K562 (cell line): Measurements from ENCODE around the gene HDAC5. TPM values are rescaled to one million over a fixed set of nuclear protein-coding genes. Genes with fewer than 3 reads are reported as not detected.

ENCODE experiments used
- ARID3A ChIP-seq: IDR thresholded peaks from 2 replicates; pipeline ENCODE4 v1.6.1; 2012; ENCODE audit warnings: low read depth, low read length, improper control_type of control experiment, borderline replicate concordance
- CCNT2 ChIP-seq: IDR thresholded peaks from 2 replicates; pipeline ENCODE4 v1.6.1; 2011; ENCODE audit warnings: borderline replicate concordance, low read depth, mild to moderate bottlenecking, moderate library complexity, mixed read lengths, low read length; ENCODE audit not compliant: insufficient read length; ENCODE audit errors: extremely low read depth
- ELF1 ChIP-seq: fragments of 200-800 bp; sonication (Bioruptor generic); IDR thresholded peaks from 2 replicates; pipeline ENCODE4 v1.6.1; 2016; ENCODE audit warnings: missing genetic modification characterization, missing compliant biosample characterization
- FOXK2 ChIP-seq, 2 experiments: fragments of 450-650 bp; IDR thresholded peaks in 1 of 2; conservative IDR thresholded peaks in 1 of 2; 2 replicates each; pipeline ENCODE4 v1.6.1; 2016; ENCODE audit warnings: low read depth in 2 of 2, mild to moderate bottlenecking in 1 of 2
- FOXM1 ChIP-seq, 2 experiments: fragments of 450-650 bp in 1 of 2; sonication (generic) in 1 of 2; formaldehyde crosslinking in 1 of 2; IDR thresholded peaks; 2 replicates each; pipeline versions ENCODE4 v1.6.1 to v1.9.0; 2017 to 2022; ENCODE audit warnings: low read depth in 2 of 2, mild to moderate bottlenecking in 2 of 2, missing genetic modification reagents in 1 of 2, moderate library complexity in 1 of 2
- HNRNPUL1 ChIP-seq: fragments of 200-400 bp; formaldehyde crosslinking; IDR thresholded peaks from 2 replicates; pipeline ENCODE4 v1.6.1; 2017; ENCODE audit warnings: low read length
- L3MBTL2 ChIP-seq: fragments of 450-650 bp; IDR thresholded peaks from 2 replicates; pipeline ENCODE4 v1.6.1; 2016; ENCODE audit warnings: mild to moderate bottlenecking, moderate library complexity
- MAFG ChIP-seq: fragments of 450-650 bp; conservative IDR thresholded peaks from 2 replicates; pipeline ENCODE4 v1.6.1; 2016; ENCODE audit warnings: missing genetic modification characterization, missing compliant biosample characterization
- MEF2D ChIP-seq: conservative IDR thresholded peaks from 2 replicates; pipeline ENCODE4 v1.6.1; 2016; ENCODE audit warnings: low read depth, missing genetic modification characterization, missing compliant biosample characterization
- MTA2 ChIP-seq: fragments of 450-650 bp; IDR thresholded peaks from 2 replicates; pipeline ENCODE4 v1.6.1; 2016; ENCODE audit warnings: low read depth
- NCOA2 ChIP-seq, 2 experiments: fragments of 450-650 bp; IDR thresholded peaks; 2 replicates each; pipeline ENCODE4 v1.6.1; 2018; ENCODE audit warnings: mild to moderate bottlenecking in 2 of 2, moderate library complexity in 1 of 2; ENCODE audit not compliant: partially characterized antibody in 2 of 2
- NR1H2 ChIP-seq: sonication (generic); formaldehyde crosslinking; IDR thresholded peaks from 2 replicates; pipeline ENCODE4 v1.4.0; 2020; ENCODE audit warnings: mild to moderate bottlenecking, missing genetic modification reagents
- PHB ChIP-seq: fragments of 250-450 bp; sonication (Bioruptor Pico); IDR thresholded peaks from 2 replicates; pipeline ENCODE4 v1.5.0; 2021
- POLR2A ChIP-seq: fragments of 450-650 bp; conservative IDR thresholded peaks from 2 replicates; pipeline ENCODE4 v1.6.1; 2016
- SMAD1 ChIP-seq: fragments of 150-350 bp; IDR thresholded peaks from 2 replicates; pipeline ENCODE4 v1.6.1; 2014; ENCODE audit warnings: low read length, low read depth; ENCODE audit not compliant: partially characterized antibody
- SOX6 ChIP-seq: fragments of 450-650 bp; IDR thresholded peaks from 2 replicates; pipeline ENCODE4 v1.6.1; 2014; ENCODE audit warnings: mild to moderate bottlenecking
- TARDBP ChIP-seq: fragments of 450-650 bp; IDR thresholded peaks from 2 replicates; pipeline ENCODE4 v1.6.1; 2016
- U2AF2 ChIP-seq: fragments of 200-400 bp; formaldehyde crosslinking; optimal IDR thresholded peaks from 2 replicates; pipeline ENCODE3; 2017; ENCODE audit warnings: low read depth, mild to moderate bottlenecking, low read length
- ZNF134 ChIP-seq: fragments of 250-450 bp; sonication (Bioruptor Pico); conservative IDR thresholded peaks from 2 replicates; pipeline ENCODE4 v1.4.0; 2020
- ZNF175 ChIP-seq: fragments of 200-800 bp; sonication (Bioruptor generic); IDR thresholded peaks from 2 replicates; pipeline ENCODE4 v1.6.1; 2016; ENCODE audit warnings: low read depth, mild to moderate bottlenecking, missing genetic modification characterization, missing compliant biosample characterization
- ZNF395 ChIP-seq: fragments of 200-800 bp; sonication (Bioruptor generic); IDR thresholded peaks from 2 replicates; pipeline ENCODE4 v1.6.1; 2017; ENCODE audit warnings: missing genetic modification characterization, missing compliant biosample characterization
- polyA plus RNA-seq, 8 experiments: library from polyadenylated mRNA; depleted of rRNA in 4 of 8; stranded (reverse) in 5 of 8; unstranded in 3 of 8; fragments of >200 nt; fragmentation: Nextera tagmentation in 2 of 8; fragmentation: Illumina TruSeq in 1 of 8; extraction: Ambion mirVana in 2 of 8; extraction: Trizol in 1 of 8; gene quantifications; 2 replicates each; pipeline versions ENCODE4 v1.2.1 to v1.2.3, GENCODE V29; 2011 to 2014; ENCODE audit warnings: inconsistent platforms in 1 of 8, missing spikeins in 1 of 8
- total RNA-seq, 7 experiments: library from RNA; depleted of rRNA in 6 of 7; stranded (reverse); fragments of >200 nt in 6 of 7; fragmentation: Illumina TruSeq in 2 of 7; extraction: Trizol in 2 of 7; gene quantifications; 2 replicates each; pipeline versions ENCODE4 v1.2.1 to v1.2.3, GENCODE V29; 2011 to 2021; ENCODE audit warnings: low replicate concordance in 1 of 7
- TF ChIP-seq, protein P1 (sequence below): fragments of 450-650 bp; formaldehyde crosslinking; IDR thresholded peaks from 2 replicates; pipeline ENCODE4 v1.4.0; 2020; ENCODE audit warnings: mild to moderate bottlenecking
- TF ChIP-seq, protein P2 (sequence below): fragments of 250-450 bp; sonication (Bioruptor Pico); IDR thresholded peaks from 2 replicates; pipeline ENCODE4 v1.8.0; 2021; ENCODE audit warnings: moderate library complexity, mild to moderate bottlenecking, inconsistent platforms

The HDAC5 gene
- total and polyA plus RNA-seq, 9 of the 15 experiments (the other 6 are each of a cell fraction or from before 2014, with no cell fraction given) = 0.45 to 26.2 (median 16.4) TPM

- TF ChIP-seq U2AF2 (no peak), TARDBP (0 out of 2 replicates have a peak, but pooled peaks have one; percentile 48), POLR2A (peak; percentile 64), NCOA2 (IDR thresholded peaks at IDR 0.05; ENCODE audit: partially characterized antibody in 2 of 2) (no peak), ZNF134 (CRISPR knock-in tag) (no peak), MEF2D (tag) (no peak), NR1H2 (peak; percentile 58; the same call in 1 of the 2 replicates), ELF1 (peak; percentile 94), ZNF175 (CRISPR knock-in tag) (peak; percentile 31; the same call in 1 of the 2 replicates), MTA2 (peak; percentile 15; the same call in 1 of the 2 replicates), ZNF395 (CRISPR knock-in tag) (peak; percentile 100), ARID3A (no peak), L3MBTL2 (peak; percentile 94), HNRNPUL1 (no peak), MAFG (tag) (no peak), SOX6 (peak; percentile 61; the same call in 1 of the 2 replicates), FOXM1 (IDR thresholded peaks at IDR 0.05; ENCODE audit: low read depth) (no peak), FOXM1 (CRISPR knock-in tag; IDR thresholded peaks at IDR 0.05; ENCODE audit: low read depth) (no peak), PHB (CRISPR knock-in tag) (no peak), SMAD1 (peak; percentile 47), FOXK2 (conservative IDR thresholded peaks at IDR 0.05 in 1 of 2, IDR thresholded peaks at IDR 0.05 in 1 of 2; ENCODE audit: low read depth in 2 of 2) (peak; percentile 91 to 94), CCNT2 (peak; percentile 95)
- TF ChIP-seq, protein P1, sequence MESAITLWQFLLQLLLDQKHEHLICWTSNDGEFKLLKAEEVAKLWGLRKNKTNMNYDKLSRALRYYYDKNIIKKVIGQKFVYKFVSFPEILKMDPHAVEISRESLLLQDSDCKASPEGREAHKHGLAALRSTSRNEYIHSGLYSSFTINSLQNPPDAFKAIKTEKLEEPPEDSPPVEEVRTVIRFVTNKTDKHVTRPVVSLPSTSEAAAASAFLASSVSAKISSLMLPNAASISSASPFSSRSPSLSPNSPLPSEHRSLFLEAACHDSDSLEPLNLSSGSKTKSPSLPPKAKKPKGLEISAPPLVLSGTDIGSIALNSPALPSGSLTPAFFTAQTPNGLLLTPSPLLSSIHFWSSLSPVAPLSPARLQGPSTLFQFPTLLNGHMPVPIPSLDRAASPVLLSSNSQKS (CRISPR knock-in tag) = no peak
- TF ChIP-seq, protein P2, sequence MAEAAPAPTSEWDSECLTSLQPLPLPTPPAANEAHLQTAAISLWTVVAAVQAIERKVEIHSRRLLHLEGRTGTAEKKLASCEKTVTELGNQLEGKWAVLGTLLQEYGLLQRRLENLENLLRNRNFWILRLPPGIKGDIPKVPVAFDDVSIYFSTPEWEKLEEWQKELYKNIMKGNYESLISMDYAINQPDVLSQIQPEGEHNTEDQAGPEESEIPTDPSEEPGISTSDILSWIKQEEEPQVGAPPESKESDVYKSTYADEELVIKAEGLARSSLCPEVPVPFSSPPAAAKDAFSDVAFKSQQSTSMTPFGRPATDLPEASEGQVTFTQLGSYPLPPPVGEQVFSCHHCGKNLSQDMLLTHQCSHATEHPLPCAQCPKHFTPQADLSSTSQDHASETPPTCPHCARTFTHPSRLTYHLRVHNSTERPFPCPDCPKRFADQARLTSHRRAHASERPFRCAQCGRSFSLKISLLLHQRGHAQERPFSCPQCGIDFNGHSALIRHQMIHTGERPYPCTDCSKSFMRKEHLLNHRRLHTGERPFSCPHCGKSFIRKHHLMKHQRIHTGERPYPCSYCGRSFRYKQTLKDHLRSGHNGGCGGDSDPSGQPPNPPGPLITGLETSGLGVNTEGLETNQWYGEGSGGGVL = no peak
Measured at GRCh38 chr17:44070455-44071197, 52.8 kb downstream of the HDAC5 start, which contains the start of gene G6PC3 (continued).
